Measurements from ENCODE around the gene C1QTNF9B. TPM values are rescaled to one million over a fixed set of nuclear protein-coding genes. Genes with fewer than 3 reads are reported as not detected.

Gene C1QTNF9B
- total and polyA plus RNA-seq, 9 donors, result 0.11 to 0.52 (median 0.32) TPM; not detected in 6

GRCh38 chr13:23877286-23877685, 20.0 kb downstream of the C1QTNF9B start:
- H3K27ac ChIP-seq, result no peak overlapping the region
- 94 to 96% (median 95%) methylated on average over 4 of the region's 4 CpGs for WGBS, 3 donors
- no peak for DNase-seq
- no peaks in the 10 kb centered on the region for H3K9me3 ChIP-seq
- no peak for TF ChIP-seq EP300 (IDR thresholded peaks at IDR 0.05)
- TF ChIP-seq POLR2A (IDR thresholded peaks at IDR 0.05), result no peak
- no peak for TF ChIP-seq CTCF (IDR thresholded peaks at IDR 0.05)
- H3K27me3 ChIP-seq, result no peaks in the 10 kb centered on the region
- no peaks in the 10 kb centered on the region for H3K4me1 ChIP-seq (ENCODE audit: insufficient read depth)
- H3K36me3 ChIP-seq, result no peaks in the 10 kb centered on the region
- H3K4me3 ChIP-seq, result no peak overlapping the region
- intact Hi-C loops (cut with DNase I), result loop anchor here in 2 of 4 donors (10.0 kb wide), 2 partner anchors 302 to 412 kb away; partner anchors contain the start of gene TNFRSF19 (in 2 of the 2)

GRCh38 chr13:23876265-23876664, 21.0 kb downstream of the C1QTNF9B start:
- H3K27ac ChIP-seq, result no peak overlapping the region
- intact Hi-C loops (cut with DNase I), result loop anchor here in 2 of 4 donors (10.0 kb wide), 2 partner anchors 301 to 411 kb away; partner anchors contain the start of gene TNFRSF19 (in 2 of the 2)
- H3K27me3 ChIP-seq, result no peaks in the 10 kb centered on the region
- H3K4me1 ChIP-seq (ENCODE audit: insufficient read depth), result no peaks in the 10 kb centered on the region
- TF ChIP-seq EP300 (IDR thresholded peaks at IDR 0.05) (no peak), POLR2A (IDR thresholded peaks at IDR 0.05) (no peak), CTCF (IDR thresholded peaks at IDR 0.05) (no peak)
- WGBS, 3 donors, result 34 to 43% (median 40%) methylated on average over 2 of the region's 2 CpGs
- H3K9me3 ChIP-seq, result no peaks in the 10 kb centered on the region
- no peak for DNase-seq
- no peaks in the 10 kb centered on the region for H3K36me3 ChIP-seq
- no peak overlapping the region for H3K4me3 ChIP-seq

- Histone ChIP-seq H3K9me3 (no peaks in the 10 kb centered on the region), H3K4me3 (no peak overlapping the region), H3K27me3 (no peaks in the 10 kb centered on the region), H3K4me1 (ENCODE audit: insufficient read depth) (no peaks in the 10 kb centered on the region), H3K27ac (no peak overlapping the region), H3K36me3 (no peaks in the 10 kb centered on the region)
- WGBS, 3 donors, result 89 to 97% (median 94%) methylated on average over 2 of the region's 2 CpGs
- no peak for DNase-seq
- intact Hi-C loops (cut with DNase I), result loop anchor here (5.0 to 10.0 kb wide), 4 partner anchors 297 to 407 kb away; partner anchors contain the start of gene TNFRSF19 (in 2 of the 4)
- TF ChIP-seq POLR2A (IDR thresholded peaks at IDR 0.05) (no peak), CTCF (IDR thresholded peaks at IDR 0.05) (peak in 2 of 3 donors; percentile 50 to 56), EP300 (IDR thresholded peaks at IDR 0.05) (no peak)
Observed at GRCh38 chr13:23871616-23872220, 25.6 kb downstream of the C1QTNF9B start.

GRCh38 chr13:23870356-23871140, 26.8 kb downstream of the C1QTNF9B start:
- H3K4me3 ChIP-seq, result no peak overlapping the region
- intact Hi-C loops (cut with DNase I), result loop anchor here (5.0 to 10.0 kb wide), 4 partner anchors 296 to 406 kb away; partner anchors contain the start of gene TNFRSF19 (in 2 of the 4)
- H3K4me1 ChIP-seq (ENCODE audit: insufficient read depth), result no peaks in the 10 kb centered on the region
- no peaks in the 10 kb centered on the region for H3K27me3 ChIP-seq
- WGBS, 3 donors, result 91 to 94% (median 92%) methylated on average over 12 of the region's 12 CpGs
- no peaks in the 10 kb centered on the region for H3K36me3 ChIP-seq
- DNase-seq, result no peak
- no peak overlapping the region for H3K27ac ChIP-seq
- no peak for TF ChIP-seq POLR2A (IDR thresholded peaks at IDR 0.05)
- no peak for TF ChIP-seq CTCF (IDR thresholded peaks at IDR 0.05)
- TF ChIP-seq EP300 (IDR thresholded peaks at IDR 0.05), result no peak
- H3K9me3 ChIP-seq, result no peaks in the 10 kb centered on the region
